ENCODE results near the gene MAGEB17. TPM values are rescaled to one million over a fixed set of nuclear protein-coding genes. Genes with fewer than 3 reads are reported as not detected.

The MAGEB17 gene
- total RNA-seq, 1 experiment from 2014 or later: not detected

DNA sequence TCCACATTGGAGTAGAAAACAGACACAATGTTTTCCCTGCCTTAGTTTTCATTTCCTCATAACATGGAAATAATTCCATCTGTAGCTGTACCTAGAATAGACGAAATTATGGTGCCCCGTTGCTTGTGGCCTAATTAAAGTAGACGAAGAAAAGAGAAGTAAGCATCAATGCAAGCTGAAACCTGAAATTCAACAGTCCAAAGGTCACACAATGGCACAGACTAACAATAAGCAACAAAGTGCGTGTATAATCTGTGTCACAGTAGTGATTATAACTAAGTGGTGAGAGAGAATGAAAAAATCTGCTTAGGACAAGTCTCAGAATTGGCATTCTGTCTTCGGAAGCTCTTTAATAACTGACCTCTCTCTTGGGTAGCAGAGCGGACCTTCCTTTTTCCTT, 24.3 kb downstream of the MAGEB17 start:
- BruUV-seq (replicated peaks): no TSS peak

GRCh38 chrX:16196829-16197228, 29.5 kb downstream of the MAGEB17 start:
- CTCF ChIA-PET: no interaction called here
- no TSS peak for BruUV-seq (replicated peaks)

More for the DNA sequence above, 24.3 kb downstream of the MAGEB17 start:
- intact Hi-C loops (cut with micrococcal nuclease; ENCODE audit: unreplicated experiment): no loop called here
- no peak overlapping the region for H3K27ac ChIP-seq (ENCODE audit: low read depth, low read length, poor library complexity, severe bottlenecking)
- TF ChIP-seq EZH2 (IDR thresholded peaks at IDR 0.05; ENCODE audit: borderline replicate concordance, low read depth, low read length, poor library complexity, severe bottlenecking): no peak
- H3K4me3 ChIP-seq (ENCODE audit: low read depth, low read length, poor library complexity, severe bottlenecking): no peak overlapping the region
- no peaks in the 10 kb centered on the region for H3K36me3 ChIP-seq (ENCODE audit: insufficient read depth, low read length, poor library complexity, severe bottlenecking)
- DNase-seq (ENCODE audit: low spot score): no peak
- no peaks in the 10 kb centered on the region for H3K9me3 ChIP-seq (ENCODE audit: low read depth, low read length, poor library complexity, severe bottlenecking)
- CTCF ChIA-PET: no interaction called here
- POLR2A ChIA-PET (ENCODE audit: low non-redundant PET): no interaction called here
- H3K4me1 ChIP-seq (ENCODE audit: insufficient read depth, low read length, poor library complexity, severe bottlenecking): no peaks in the 10 kb centered on the region
- no peaks in the 10 kb centered on the region for H3K27me3 ChIP-seq (replicated peaks; ENCODE audit: insufficient read depth, low read depth, low read length, poor library complexity)

GRCh38 chrX:16199343-16199742, 32.1 kb downstream of the MAGEB17 start:
- no peaks in the 10 kb centered on the region for H3K36me3 ChIP-seq (ENCODE audit: insufficient read depth, low read length, poor library complexity, severe bottlenecking)
- H3K4me1 ChIP-seq (ENCODE audit: insufficient read depth, low read length, poor library complexity, severe bottlenecking): no peaks in the 10 kb centered on the region
- no peak for DNase-seq (ENCODE audit: low spot score)
- no TSS peak for BruUV-seq (replicated peaks)
- H3K9me3 ChIP-seq (ENCODE audit: low read depth, low read length, poor library complexity, severe bottlenecking): no peaks in the 10 kb centered on the region
- ChIA-PET POLR2A (ENCODE audit: low non-redundant PET) (no interaction called here), CTCF (no interaction called here)
- H3K27me3 ChIP-seq (replicated peaks; ENCODE audit: insufficient read depth, low read depth, low read length, poor library complexity): no peaks in the 10 kb centered on the region
- no peak overlapping the region for H3K27ac ChIP-seq (ENCODE audit: low read depth, low read length, poor library complexity, severe bottlenecking)
- no peak overlapping the region for H3K4me3 ChIP-seq (ENCODE audit: low read depth, low read length, poor library complexity, severe bottlenecking)
- intact Hi-C loops (cut with micrococcal nuclease; ENCODE audit: unreplicated experiment): no loop called here
- TF ChIP-seq CTCF (conservative IDR thresholded peaks at IDR 0.05; ENCODE audit: low read depth, low read length): no peak
- TF ChIP-seq EZH2 (IDR thresholded peaks at IDR 0.05; ENCODE audit: borderline replicate concordance, low read depth, low read length, poor library complexity, severe bottlenecking): no peak

More at GRCh38 chrX:16196829-16197228, 29.5 kb downstream of the MAGEB17 start:
- Histone ChIP-seq H3K27ac (ENCODE audit: low read depth, low read length, poor library complexity, severe bottlenecking) (no peak overlapping the region), H3K9me3 (ENCODE audit: low read depth, low read length, poor library complexity, severe bottlenecking) (no peaks in the 10 kb centered on the region), H3K4me1 (ENCODE audit: insufficient read depth, low read length, poor library complexity, severe bottlenecking) (no peaks in the 10 kb centered on the region), H3K4me3 (ENCODE audit: low read depth, low read length, poor library complexity, severe bottlenecking) (no peak overlapping the region), H3K36me3 (ENCODE audit: insufficient read depth, low read length, poor library complexity, severe bottlenecking) (no peaks in the 10 kb centered on the region), H3K27me3 (replicated peaks; ENCODE audit: insufficient read depth, low read depth, low read length, poor library complexity) (no peaks in the 10 kb centered on the region)
- intact Hi-C loops (cut with micrococcal nuclease; ENCODE audit: unreplicated experiment): no loop called here
- DNase-seq (ENCODE audit: low spot score): no peak
- POLR2A ChIA-PET (ENCODE audit: low non-redundant PET): no interaction called here
- TF ChIP-seq CTCF (conservative IDR thresholded peaks at IDR 0.05; ENCODE audit: low read depth, low read length) (no peak), EZH2 (IDR thresholded peaks at IDR 0.05; ENCODE audit: borderline replicate concordance, low read depth, low read length, poor library complexity, severe bottlenecking) (no peak)

DNA sequence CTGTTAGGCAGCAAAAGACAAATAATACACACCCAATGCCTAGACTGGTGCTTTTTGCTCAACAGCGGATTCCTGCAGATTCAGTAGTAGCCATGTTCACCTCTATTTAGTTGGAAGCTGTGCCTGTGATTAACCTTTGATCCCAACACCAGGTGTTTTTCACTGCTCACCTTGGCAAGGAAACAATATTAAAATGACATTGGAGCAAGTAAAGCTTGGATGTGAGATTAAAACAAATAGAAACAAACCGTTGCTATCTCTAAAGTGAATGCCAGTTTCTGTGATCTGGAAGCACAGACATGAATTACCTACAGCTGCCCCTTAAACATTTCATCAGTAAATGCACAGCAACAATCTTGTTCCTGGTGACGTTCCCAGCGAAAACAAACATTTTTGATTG, 35.7 kb downstream of the MAGEB17 start:
- TF ChIP-seq CTCF (conservative IDR thresholded peaks at IDR 0.05; ENCODE audit: low read depth, low read length): no peak
- TF ChIP-seq EZH2 (IDR thresholded peaks at IDR 0.05; ENCODE audit: borderline replicate concordance, low read depth, low read length, poor library complexity, severe bottlenecking): no peak
- BruUV-seq (replicated peaks): no TSS peak
- H3K27me3 ChIP-seq (replicated peaks; ENCODE audit: insufficient read depth, low read depth, low read length, poor library complexity): no peaks in the 10 kb centered on the region
- no peak overlapping the region for H3K4me3 ChIP-seq (ENCODE audit: low read depth, low read length, poor library complexity, severe bottlenecking)
- H3K27ac ChIP-seq (ENCODE audit: low read depth, low read length, poor library complexity, severe bottlenecking): no peak overlapping the region
- H3K4me1 ChIP-seq (ENCODE audit: insufficient read depth, low read length, poor library complexity, severe bottlenecking): no peaks in the 10 kb centered on the region
- no peak for DNase-seq (ENCODE audit: low spot score)
- ChIA-PET POLR2A (ENCODE audit: low non-redundant PET) (no interaction called here), CTCF (no interaction called here)
- intact Hi-C loops (cut with micrococcal nuclease; ENCODE audit: unreplicated experiment): no loop called here
- H3K36me3 ChIP-seq (ENCODE audit: insufficient read depth, low read length, poor library complexity, severe bottlenecking): no peaks in the 10 kb centered on the region
- no peaks in the 10 kb centered on the region for H3K9me3 ChIP-seq (ENCODE audit: low read depth, low read length, poor library complexity, severe bottlenecking)

Measured in A673 (cell line).